ENCODE data around the gene OR2V1. TPM values are rescaled to one million over a fixed set of nuclear protein-coding genes. Genes with fewer than 3 reads are reported as not detected.
"Not testable (repeated sequence)": the region's sequence is repeated elsewhere in the genome, so short reads cannot be mapped to it uniquely, and the experiment has no call there.

Gene OR2V1
- total RNA-seq, 1 experiment from 2014 or later: not detected

DNA sequence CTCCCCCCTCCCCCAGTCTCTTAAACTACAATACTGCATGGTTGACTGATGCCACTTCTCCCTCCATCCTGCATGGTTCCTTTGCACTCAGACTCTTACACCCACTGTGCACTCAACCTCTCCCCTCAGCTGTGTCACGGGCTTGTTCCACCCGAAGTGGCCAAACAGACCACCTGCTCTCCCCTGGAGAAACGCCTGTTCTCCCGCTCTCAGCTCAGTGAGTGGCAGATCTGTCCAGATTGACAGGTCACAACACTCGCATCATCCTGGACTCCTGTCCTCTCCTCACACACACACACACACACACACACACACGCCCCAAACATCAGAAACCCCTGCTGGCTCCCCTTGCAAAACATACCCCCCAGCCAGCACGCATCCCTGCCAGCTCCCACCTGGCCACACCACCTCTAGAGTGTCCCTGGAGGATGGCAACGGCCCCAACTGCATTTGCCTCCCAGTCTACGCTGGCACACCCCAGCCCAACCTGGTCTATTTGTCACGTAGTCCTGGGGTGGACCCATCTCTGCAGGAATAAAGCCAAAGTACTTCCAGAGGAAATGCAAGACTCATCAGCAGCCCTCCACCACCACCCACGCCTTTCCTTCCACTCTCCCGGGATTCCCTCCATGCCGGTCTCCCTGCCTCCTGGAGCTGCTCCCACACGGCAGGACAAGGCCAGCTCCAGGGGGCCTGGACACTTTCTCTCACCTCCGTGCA, 2.9 kb downstream of the OR2V1 start:
- DNase-seq (ENCODE audit: low read depth): no peak

DNA sequence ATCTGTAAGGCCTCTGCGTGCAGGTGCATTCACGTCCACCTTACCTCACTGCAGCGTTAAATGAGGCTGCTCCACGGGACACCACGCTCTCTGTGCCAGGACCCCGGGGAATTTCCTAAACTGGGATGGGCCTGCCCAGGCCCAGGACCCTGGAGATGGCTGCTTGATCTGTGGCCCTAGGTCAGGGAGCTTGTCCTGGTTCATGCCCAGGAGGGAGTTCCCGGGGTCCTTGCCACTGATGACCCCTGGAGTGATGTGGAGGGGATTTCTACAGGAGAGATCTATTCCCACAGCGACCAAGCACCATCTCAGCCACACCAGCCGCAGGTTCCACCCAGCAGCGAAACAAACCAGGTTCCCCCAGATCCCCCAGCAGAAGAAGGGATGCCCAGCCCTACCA, 3.5 kb downstream of the OR2V1 start:
- DNase-seq (ENCODE audit: low read depth): no peak

DNA sequence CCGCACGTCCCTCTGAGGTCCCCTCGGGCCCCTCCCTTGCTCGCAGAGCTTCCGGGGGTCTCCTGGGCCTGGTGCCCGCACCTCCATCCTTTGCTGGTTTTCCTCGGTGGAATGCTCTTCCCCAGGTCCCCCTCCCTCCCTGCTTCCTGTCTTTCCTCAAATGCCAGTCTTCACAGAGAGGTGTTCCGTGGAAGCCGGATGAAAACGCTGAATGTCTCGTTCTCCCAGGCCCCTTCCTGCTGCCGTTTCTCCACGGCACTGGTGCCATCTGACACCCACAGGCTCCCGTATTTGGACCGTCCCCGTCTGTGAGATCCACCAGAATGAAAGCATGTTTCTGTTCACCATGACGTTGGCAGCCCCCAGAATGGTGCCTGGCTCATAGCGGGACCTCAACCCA, 4.1 kb downstream of the OR2V1 start:
- DNase-seq (ENCODE audit: low read depth): no peak

DNA sequence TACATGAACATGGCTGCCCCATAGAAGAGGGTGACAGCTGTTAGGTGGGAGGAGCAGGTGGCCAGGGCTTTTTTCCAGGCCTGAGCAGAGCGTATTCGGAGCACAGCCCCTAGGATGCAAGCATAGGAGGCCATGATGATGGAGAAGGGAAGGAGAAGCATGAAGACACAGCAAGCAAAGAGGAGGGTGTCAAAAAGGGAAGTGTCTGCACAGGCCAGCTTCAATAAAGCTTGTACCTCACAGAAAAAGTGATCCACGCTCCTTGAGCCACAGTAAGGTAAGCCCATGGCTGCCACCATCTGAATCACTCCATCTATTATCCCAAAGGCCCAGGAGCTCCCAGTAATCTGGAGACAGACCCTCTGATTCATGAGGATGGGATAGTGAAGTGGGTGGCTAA, 6.4 kb downstream of the OR2V1 start:
- DNase-seq (ENCODE audit: low read depth): no peak

DNA sequence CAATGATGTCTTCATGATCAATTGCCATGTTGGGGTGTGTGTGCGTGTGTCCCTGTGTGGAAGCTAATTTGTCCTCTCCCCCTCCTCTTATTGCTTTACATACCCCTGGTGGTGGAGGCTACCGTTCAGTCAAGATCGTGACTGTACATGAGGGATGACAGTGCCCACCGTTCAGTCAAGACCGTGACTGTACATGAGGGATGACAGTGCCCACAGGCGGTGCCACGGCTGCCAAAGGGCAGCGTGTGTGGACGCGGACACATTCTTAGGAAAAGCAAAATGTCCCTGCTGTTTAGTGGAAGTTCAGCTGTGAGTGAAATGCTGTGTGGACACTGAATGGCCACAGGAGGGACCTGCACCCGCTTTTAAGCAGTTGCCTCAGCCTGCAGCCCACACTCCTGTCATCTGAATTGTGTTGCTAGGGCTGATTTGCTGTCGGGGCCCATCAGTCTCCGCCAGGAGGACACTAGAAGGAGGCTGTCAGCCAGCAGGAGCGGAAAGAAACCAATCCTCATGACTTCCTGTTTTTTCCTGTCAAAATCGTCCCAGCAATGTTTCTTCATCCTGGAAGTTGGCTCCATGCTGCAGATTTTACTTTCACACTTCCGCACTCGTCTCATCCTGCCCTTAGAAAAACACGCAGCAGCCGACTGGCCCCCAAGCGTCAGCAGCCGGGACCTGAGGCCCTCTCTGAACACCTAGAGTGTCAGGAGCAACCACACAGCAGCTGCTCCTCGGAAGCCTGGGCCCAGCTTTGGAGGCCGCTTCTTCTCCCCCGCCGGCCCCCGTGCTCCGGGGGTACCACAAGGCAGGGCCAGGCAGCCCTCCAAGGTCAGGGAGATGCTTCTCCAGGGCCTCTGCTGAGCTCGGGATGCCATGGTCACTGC, 9.1 kb downstream of the OR2V1 start:
- DNase-seq (ENCODE audit: low read depth): no peak

DNA sequence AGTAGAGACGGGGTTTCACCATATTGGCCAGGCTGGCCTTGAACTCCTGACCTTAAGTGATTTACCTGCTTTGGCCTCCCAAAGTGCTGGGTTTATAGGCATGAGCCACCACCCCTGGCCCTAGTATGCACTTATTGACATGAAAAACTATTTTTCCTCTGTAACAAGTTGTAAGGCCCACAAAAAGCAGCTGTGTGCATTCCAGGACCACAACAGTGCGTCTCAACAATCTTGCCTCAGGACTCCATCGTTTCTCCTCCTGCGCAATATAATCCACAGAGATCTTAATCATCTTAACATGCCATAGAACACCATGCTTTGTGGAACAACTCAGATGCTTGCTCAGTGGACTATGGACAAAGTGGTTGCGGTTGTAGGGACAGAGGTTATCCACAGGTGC, 10.2 kb downstream of the OR2V1 start:
- DNase-seq (ENCODE audit: low read depth): no peak

DNA sequence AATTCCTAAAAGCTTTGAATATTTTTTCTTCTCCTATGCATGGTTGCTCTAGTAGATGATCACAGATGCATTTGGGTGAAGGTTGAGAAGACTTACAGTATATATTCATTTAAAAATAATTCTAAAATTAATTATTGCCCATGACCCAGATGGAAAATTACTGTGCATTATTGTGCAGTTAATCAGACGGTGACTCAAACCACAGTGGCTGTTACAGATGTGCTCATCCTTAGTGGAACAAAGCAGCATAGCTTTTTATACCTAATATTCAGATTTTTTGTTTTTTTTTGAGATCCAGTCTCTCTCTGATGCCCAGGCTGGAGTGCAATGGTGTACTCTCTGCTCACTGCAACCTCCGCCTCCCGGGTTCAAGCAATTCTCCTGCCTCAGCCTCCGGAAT, 10.7 kb downstream of the OR2V1 start:
- DNase-seq (ENCODE audit: low read depth): peak; percentile 67

DNA sequence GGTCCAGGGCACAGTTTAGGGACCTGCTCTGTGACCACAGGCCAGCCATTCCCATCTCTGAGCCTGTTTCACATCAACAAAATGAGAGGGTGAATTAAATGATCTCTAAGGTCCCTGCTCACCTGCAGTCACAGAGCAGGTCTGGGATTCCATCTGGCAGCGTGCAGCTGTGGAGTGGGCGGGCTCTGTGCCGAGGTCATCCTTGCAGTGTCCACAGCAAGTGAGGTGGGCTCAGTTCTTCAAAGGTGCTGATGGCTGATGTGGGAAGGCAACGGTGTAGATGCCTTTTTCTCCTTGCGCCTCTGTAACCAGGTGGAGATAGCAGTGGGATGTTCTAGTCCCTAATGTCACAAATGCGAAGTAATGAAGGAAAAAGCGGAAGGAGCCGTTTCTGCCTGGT, 11.9 kb downstream of the OR2V1 start:
- no peak for DNase-seq (ENCODE audit: low read depth)

DNA sequence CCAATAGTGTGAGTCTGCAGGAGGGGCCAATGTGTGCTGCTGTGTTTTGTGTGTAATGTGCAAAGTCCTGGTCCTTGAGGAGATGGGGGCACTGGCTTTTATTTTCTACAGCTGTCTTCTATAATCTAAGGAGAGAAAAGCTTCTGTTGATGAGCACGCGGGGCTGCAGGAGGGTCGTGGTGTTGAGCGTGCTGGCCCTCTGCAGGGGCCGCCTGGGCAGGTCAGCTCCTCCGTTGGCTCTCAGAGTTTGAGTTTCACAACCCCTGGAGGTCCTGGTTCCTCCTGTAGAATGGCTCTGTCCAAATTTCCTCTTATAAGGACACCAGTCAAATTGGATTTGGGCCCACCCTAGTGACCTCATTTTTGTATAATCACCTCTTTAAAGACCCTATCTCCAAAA, 12.6 kb downstream of the OR2V1 start:
- no peak for DNase-seq (ENCODE audit: low read depth)

DNA sequence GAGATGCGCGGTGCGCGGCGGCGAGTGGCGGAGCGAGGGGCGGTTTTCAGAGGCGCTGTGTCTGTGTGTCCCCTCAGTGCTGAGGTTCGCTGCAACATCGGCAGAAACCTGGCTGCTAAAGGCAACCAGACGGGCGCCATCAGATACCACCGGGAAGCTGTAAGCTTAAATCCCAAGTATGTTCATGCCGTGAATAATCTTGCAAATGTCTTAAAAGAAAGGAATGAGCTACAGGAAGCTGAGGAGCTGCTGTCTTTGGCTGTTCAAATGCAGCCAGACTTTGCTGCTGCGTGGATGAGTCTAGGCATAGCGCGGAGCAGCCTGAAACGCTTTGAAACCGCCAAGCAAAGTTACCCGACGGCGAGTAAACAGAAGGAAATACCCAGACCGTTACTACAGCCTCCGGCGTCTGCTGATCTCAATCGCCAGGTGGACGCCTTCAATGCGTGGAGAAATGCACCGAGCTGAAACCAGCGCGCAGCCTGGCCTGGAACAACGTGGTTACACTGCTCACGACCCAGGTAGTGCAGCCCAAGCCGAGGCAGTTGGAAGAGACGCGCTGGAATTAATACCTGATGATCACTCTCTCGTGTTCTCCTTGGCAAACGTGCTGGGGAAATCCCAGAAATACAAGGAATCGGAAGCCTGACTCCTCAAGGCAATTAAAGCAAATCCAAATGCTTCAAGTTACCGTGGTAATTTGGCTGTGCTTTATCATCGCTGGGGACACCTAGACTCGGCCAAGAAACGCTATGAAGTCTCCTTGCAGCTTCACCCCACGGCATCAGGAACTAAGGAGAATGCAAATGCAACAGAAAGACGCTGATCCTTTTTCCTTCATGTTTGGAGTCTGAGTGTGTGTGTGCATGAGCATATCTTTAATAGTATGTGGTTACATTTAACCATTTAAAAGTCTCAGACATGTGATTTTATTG, 15.9 kb downstream of the OR2V1 start:
- peak; percentile 63 for DNase-seq (ENCODE audit: low read depth)

DNA sequence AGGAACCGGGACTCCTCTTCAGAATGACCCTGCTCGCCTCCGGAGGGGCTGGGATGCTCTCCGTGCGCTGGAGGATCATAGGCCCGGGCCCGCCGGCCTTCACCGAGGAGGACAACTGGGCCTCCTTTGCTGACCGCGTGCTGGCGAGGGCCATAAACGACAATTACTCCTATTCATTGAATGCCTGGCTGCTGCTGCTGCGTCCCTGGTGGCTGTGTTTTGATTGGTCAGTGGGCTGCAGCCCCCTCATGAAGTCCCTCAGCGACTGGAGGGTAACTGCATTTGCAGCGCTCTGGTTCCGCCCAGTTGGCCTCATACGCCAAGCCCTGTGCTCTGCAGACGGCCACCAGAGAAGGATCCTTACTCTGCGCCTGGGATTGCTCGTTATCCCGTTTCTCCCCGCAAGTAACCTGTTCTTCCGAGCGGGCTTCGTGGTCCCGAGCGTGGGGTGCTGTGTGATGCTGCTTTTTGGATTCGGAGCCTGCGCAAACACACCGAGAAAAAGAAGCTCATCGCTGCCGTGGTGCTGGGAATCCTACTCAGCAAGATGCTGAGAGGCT, 16.6 kb downstream of the OR2V1 start:
- no peak for DNase-seq (ENCODE audit: low read depth)

DNA sequence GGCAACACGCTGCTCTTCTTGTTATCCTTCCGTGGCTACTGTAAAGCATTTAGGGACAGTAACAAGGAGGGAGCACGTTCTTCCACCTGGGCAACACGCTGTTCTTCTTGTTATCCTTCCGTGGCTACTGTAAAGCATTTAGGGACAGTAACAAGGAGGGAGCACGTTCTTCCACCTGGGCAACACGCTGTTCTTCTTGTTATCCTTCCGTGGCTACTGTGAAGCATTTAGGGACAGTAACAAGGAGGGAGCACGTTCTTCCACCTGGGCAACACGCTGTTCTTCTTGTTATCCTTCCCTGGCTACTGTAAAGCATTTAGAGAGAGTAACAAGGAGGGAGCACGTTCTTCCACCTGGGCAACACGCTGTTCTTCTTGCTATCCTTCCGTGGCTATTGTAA, 17.4 kb downstream of the OR2V1 start:
- not testable (repeated sequence) for DNase-seq (ENCODE audit: low read depth)

DNA sequence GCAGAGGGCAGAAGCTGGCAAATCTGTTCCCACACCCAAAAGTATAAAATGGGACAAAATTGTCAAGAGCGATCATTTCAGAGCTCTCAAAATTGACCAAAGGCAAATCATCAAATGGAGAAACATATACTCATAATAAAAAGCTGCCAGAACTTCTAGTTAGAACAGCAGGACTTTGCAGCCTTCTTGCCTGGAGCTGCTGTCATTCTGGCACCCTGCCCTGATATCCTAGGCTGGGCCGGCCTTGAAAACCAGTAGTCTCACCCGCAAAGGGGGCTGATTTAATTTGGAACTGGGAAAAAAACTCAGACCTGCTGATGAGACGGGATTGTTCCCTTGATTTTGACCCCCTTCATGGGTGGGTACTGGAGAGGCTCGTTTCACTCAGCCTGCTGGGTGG, 18.5 kb downstream of the OR2V1 start:
- DNase-seq (ENCODE audit: low read depth): no peak

DNA sequence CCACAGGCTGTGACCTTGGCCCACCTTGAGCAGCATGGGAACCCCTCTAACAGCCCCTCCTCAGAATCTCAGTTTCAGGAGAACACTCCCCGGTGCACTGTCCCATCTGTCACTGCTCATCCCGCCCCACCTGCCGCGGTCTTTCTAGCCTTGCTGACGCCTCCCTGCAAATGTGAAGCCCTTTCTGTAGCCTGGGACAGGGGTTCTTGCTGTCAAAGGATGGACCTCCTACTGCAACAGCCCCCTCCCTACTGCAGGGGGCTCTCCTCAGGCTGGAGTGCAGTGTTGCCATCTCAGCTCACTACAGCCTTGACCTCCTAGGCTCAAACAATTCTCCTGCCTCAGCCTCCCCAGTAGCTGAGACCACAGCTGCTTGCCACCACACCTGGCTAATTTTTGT, 20.0 kb downstream of the OR2V1 start:
- DNase-seq (ENCODE audit: low read depth): no peak

DNA sequence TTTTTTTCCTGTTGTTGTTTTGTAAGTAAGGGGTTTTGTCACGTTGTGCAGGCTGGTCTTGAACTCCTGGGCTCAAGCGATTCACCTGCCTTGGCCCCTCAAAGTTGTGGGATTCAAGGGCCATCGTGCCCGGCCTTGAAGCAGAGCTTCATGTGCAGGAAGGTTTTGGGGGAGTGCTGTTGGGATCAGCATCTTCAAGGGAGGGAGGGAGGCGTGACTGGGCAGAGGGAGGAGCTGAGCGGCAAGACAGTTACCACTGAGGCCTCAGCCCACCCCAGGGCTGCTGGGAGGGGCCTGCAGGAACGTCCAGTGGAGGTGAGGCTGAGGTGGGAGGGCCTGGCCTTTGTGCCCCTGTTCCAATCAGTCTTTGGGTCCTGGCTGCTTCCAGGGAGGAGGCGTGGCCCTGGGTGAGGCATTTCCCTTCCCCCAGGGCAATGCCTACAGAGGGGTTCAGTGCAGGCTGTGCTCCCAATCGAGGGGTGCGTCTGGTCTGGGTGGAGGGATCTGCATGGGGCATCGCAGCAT, 21.4 kb downstream of the OR2V1 start:
- no peak for DNase-seq (ENCODE audit: low read depth)

DNA sequence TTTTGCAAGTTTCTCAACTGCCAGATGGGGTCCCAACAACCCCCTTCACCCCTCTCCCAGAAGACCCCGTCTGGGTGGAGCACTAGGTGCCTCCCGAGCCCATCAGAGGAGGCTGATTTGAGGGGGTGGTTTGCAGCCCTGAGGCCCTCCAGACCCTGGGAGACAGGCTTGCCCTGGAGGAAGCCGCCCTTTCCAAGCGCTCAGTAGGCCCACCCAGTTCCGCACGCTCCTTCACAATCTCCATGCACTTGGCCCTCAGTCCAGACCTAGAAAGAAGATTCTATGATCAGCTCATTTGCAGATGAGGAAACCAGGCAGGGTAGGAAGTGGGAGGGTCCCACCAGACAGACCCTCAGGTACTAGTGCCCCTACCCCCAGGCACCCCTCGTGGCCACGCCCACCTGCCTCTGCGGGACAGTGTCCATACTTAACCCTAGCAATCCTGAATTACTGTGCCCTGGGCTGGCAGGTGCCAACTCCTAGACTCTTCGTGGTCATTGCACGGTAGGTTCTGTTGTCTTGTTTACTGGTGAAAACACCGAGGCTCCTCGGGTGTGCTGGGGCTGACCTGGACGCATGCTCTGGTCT, 22.3 kb downstream of the OR2V1 start:
- DNase-seq (ENCODE audit: low read depth): no peak

DNA sequence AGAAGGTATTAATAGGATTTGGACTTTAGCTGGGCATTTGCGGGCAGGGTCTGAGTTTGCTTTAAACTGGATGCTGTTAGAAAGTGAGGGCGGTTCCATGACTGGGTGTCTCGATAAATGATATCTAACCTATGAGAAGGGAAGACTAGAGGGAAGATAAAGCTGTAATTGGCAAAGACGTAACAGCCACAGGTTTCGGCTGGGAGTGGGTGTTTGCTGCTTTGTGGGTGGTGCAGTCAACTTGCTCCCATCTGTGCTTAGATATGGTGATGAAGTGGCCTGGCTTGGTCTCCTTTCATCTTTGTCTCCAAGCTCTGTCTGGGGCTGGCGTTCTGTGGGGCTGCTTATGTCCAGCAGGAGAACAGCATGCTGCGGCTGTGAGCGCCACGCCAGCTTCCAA, 23.3 kb downstream of the OR2V1 start:
- no peak for DNase-seq (ENCODE audit: low read depth)

DNA sequence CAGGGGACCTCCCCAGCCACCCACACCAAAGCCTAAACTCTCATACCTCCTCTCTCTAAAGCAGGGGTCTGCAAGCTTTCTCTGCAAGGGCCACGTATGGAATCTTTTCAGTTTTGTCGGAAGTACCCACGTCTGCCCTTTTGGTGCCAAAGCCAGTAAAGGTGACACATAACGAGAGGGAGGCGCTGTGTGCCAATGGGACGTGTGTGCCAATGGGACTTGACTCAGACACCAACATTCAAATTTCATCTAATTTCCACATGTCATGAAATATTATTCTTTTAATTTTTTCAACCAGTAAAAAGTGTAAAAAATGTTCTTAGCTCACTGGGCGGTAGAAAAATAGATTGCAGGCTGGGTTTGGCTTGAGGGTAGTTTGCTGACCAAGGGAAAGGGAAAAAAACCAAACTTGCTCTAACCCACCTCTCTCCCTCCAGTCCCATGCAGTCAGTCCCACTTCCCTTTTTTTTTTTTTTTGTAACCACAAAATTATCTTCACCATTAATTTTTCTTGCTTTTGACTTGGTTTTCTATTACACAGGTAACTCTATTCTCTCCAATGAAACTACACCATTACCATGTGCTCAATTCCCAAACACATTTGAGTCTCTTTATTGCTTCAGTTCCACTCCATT, 25.5 kb downstream of the OR2V1 start:
- DNase-seq (ENCODE audit: low read depth): no peak

DNA sequence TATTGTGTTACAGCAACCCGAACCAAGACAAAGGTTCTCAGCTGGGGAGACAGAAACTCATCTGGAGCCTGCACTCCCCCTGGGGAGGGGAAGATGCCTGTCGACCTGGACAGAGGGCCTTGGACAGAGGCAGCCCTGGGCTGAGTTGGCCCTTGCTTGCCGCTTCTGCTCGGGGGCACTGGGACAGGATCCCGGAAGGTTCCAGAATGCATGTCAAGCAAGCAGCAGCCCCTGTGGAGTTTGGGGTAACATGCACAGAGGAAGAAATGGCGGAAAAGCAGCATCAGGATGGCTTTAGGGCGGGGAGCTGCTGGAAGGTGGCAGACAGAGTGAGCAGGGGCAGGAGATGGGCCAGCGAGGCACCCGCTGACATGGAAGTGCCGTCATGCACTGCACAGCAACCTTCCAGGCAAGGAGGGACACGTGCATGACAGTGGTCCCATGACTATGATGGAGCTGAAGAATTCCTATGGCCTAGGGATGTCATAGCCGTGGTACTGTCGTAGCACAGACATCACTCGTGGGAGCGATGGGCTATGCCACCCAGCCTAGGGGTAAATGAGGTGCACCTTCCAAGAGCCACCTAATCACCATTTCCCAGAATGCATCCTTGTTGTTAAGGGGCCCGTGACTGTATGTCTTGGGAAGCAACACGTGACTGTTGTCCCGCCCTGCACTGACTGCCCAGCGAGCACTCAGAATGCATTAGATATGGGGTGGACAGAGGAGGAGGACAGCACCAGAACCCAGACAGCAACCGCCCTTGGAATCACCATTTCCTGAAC, 26.2 kb downstream of the OR2V1 start:
- not testable (repeated sequence) for DNase-seq (ENCODE audit: low read depth)

DNA sequence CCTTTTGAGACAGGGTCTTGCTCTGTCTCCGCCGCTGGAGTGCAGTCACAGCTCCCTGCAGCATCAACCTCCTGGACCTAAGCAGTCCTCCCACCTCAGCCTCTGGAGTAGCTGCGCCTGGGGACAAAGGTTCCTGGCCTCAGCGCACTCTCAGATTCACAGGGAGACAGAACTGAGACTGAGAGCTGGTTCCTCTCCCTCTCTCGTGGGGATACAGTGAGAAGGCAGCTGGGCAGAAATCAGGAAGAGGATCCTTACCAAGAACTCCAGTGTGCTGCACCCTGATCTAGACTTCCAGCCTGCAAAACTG, 26.8 kb downstream of the OR2V1 start:
- DNase-seq (ENCODE audit: low read depth): not testable (repeated sequence)

All from Daoy (cell line).